GM19193 (cell line): ENCODE measurements around the gene S100A7.

ENCODE experiments used
- POLR2A ChIP-seq: IDR thresholded peaks from 4 replicates; pipeline ENCODE4 v1.6.1; 2011; ENCODE audit not compliant: insufficient read depth, insufficient read length; ENCODE audit errors: extremely low read depth

The S100A7 gene

DNA sequence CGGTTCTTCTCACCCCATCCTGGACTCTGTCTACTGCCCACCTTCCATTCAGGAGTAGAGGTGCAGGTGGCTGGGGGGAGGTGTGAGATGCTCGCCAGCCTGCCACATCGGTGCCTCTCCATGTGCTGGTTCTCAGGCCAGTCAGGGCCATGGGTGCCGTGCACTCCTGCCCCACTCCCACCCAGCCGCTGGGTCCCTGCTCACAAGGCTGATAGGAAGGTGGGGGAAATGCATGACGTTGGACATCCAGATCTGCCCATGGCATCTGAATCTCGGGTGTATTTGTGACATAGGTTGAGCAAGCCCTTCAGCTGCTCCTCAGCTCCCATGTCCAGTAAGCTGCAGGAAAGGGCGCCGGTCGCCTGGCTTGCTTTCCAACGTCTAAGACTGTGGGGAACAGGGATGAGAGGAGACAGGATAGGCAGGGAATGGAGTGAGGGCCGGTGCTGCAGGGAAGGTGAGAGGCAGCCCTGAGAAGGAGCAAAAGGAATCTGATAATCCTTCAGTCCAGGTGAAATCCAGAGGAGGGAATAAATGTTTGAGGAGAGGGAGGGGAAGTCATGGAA lies 32.3 kb downstream of the S100A7 start:
- no peak for TF ChIP-seq POLR2A

DNA sequence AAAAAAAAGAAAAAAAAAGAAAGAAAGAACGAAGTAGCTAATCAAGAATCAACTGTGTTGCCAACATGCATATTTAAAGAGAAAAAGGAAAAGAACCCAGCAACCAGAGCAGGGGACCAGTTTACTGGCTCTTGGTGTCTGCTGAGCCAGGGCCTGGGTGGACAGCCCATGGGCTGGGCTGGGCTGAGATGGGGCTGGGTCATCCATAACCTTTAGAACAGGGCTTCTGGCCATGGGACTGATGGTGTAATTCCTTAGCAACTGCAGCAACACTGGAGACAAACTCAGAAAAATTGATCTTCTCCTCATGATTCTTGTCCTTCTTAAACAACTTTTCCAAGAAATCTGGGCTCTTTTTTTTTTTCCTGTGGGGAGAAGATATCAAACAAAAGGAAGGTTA lies 33.6 kb downstream of the S100A7 start:
- no peak for TF ChIP-seq POLR2A

- TF ChIP-seq POLR2A: no peak
Measured at GRCh38 chr1:153422450-153423068, 37.9 kb downstream of the S100A7 start.

GRCh38 chr1:153420306-153420705 lies 40.1 kb downstream of the S100A7 start:
- TF ChIP-seq POLR2A: no peak

DNA sequence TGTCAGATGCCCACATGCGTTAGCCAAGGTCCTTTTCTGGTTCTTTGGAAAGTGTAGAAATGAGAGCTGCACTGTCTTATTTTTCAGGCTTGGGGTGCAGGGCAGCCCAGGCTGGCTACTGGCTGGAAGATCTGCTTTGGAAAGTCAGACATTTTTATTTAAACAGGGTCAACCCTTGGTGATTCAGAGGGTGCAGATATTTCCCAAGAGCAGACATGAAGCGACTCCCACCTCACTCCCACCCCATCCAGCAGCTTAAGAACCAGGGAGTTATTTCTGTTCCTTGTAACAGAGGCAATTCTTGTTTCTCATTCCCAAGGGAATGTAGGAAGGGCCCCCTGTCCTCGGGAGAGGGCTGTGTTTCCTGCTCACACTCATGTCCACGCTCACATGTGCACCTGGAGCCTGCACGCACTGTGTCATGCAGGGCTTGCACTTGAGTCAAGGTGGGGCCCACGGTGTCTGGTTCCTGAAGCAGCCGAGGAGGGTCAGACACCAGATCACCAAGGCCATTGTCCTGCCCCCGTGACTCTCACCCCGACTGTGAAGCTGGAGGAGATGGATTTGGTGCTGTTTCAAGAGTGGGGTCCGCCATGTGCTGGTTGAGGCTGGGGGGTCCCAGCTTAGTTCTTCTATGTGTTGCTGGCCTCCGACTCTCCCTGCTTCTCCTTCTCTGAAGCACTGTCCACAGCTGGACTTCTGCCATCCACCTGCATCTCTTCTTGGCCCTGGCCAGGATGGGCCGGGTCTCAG lies 43.1 kb downstream of the S100A7 start:
- no peak for TF ChIP-seq POLR2A

GRCh38 chr1:153415850-153416570 lies 44.4 kb downstream of the S100A7 start, which contains the start of gene S100A7A:
Gene S100A7A (plus strand): TSS chr1:153416520. CDS start chr1:153418083, 1,563 bp downstream.
- TF ChIP-seq POLR2A: no peak
